ENCODE data around the gene GGTA1. TPM values are rescaled to one million over a fixed set of nuclear protein-coding genes. Genes with fewer than 3 reads are reported as not detected.

GGTA1 gene
- total and polyA plus RNA-seq, 8 donors, result 4.8 to 10.2 (median 7.4) TPM

DNA sequence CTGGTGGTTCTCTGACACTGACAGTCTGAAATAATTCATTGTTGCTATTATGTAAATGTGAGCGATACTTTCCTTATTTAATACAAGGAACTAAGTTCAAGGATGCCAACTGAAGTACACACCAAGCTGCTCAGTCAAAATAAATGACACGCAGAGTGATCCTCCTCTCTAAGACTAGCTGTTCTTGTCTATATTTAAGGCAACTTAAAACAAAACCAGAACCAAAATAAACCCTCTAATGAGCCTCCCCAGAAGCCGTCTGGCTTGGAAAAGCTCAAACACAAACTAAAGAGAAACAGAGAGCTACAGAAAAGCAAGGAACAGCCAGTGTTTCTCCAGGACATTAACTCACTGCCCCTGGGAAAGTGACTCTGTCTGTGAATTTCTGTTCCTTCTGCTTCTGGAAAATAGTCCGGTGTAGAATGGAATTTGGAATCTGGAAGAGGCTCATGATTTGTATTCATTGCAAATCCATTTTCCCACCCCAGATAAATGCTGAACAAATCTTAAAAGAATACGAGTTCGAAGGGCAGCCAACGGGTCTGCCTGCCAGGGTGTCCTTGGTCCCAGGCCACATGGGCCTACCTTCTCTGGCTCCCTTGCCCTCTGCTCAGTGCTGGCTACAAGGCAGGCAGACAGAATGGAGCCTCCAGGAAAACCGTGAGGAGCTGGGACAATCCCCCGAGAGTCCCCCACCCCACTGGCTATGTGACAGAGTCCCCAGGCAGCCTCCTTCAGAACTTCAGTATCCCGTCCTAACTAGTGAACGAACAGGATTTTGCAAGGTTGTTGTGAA, 14.8 kb downstream of the GGTA1 start:
- intact Hi-C loops (cut with DNase I), result no loop called here
- ATAC-seq (no peak), DNase-seq (no peak)
- Histone ChIP-seq H3K27me3 (no peaks in the 10 kb centered on the region), H3K9me3 (no peaks in the 10 kb centered on the region), H3K4me1 (peaks cover 0 to 21% of the 10 kb centered on the region in 2 donors), H3K27ac (peak overlapping the region in 1 of 2 donors; percentile 78), H3K4me3 (no peak overlapping the region), H3K36me3 (no peaks in the 10 kb centered on the region)
- TF ChIP-seq, protein P1, sequence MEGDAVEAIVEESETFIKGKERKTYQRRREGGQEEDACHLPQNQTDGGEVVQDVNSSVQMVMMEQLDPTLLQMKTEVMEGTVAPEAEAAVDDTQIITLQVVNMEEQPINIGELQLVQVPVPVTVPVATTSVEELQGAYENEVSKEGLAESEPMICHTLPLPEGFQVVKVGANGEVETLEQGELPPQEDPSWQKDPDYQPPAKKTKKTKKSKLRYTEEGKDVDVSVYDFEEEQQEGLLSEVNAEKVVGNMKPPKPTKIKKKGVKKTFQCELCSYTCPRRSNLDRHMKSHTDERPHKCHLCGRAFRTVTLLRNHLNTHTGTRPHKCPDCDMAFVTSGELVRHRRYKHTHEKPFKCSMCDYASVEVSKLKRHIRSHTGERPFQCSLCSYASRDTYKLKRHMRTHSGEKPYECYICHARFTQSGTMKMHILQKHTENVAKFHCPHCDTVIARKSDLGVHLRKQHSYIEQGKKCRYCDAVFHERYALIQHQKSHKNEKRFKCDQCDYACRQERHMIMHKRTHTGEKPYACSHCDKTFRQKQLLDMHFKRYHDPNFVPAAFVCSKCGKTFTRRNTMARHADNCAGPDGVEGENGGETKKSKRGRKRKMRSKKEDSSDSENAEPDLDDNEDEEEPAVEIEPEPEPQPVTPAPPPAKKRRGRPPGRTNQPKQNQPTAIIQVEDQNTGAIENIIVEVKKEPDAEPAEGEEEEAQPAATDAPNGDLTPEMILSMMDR (IDR thresholded peaks at IDR 0.05), result no peak

DNA sequence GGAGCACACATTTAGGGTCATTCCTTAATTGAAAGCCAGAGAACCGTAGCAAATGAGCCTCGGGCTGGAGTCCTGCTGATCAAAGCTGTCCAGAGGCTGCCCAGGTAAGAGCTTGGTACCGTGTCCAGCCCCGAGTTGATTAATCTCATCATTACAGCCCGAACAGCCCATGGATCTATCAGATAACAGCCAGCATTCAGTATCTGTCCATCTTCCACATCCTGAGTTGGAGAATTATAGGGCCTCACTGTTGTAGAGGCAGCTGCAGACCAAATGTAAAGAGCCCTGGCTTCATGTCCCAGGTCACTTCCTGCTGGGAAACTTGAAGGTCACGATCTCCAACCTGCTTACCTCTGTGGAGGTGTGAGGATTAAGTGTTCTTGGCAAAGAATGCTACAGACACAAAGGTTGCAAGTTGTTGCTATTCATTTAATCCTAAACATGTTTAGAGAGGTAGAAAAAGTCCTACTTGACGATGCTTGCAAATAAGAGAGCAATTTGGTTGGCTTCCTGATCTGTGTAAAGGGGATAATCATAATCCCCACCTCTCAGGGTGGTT, 16.1 kb downstream of the GGTA1 start:
- no peaks in the 10 kb centered on the region for H3K27me3 ChIP-seq
- TF ChIP-seq, protein P1 (IDR thresholded peaks at IDR 0.05), result no peak
- no peaks in the 10 kb centered on the region for H3K36me3 ChIP-seq
- peaks cover 0 to 21% of the 10 kb centered on the region in 2 donors for H3K4me1 ChIP-seq
- intact Hi-C loops (cut with DNase I), result no loop called here
- ATAC-seq (no peak), DNase-seq (no peak)
- H3K9me3 ChIP-seq, result no peaks in the 10 kb centered on the region
- no peak overlapping the region for H3K4me3 ChIP-seq
- no peak overlapping the region for H3K27ac ChIP-seq

DNA sequence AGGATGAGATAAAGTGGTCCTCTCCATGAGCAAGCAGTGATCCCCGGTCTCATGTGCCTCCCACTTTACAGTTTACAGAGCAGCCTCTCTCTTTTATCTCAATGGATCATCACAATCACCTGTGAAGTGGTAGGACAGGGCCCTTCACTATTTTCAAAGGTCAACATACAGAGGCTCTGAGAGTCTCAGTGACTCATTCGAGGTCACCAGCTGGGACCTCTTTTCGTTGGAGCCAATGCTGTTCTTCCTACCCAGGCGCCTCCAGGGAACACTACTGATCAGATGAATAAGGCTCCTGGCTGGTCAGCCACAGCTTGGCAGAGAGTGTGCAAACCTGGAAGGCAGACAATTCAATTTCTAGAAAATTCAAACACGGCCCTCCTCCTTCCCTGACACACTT, 16.6 kb downstream of the GGTA1 start:
- intact Hi-C loops (cut with DNase I), result no loop called here
- peaks cover 0 to 21% of the 10 kb centered on the region in 2 donors for H3K4me1 ChIP-seq
- no peak overlapping the region for H3K27ac ChIP-seq
- DNase-seq (peak in 1 of 4 donors; percentile 47), ATAC-seq (peak; percentile 79)
- no peaks in the 10 kb centered on the region for H3K9me3 ChIP-seq
- H3K36me3 ChIP-seq, result no peaks in the 10 kb centered on the region
- no peaks in the 10 kb centered on the region for H3K27me3 ChIP-seq
- TF ChIP-seq, protein P1 (IDR thresholded peaks at IDR 0.05), result no peak
- H3K4me3 ChIP-seq, result no peak overlapping the region

DNA sequence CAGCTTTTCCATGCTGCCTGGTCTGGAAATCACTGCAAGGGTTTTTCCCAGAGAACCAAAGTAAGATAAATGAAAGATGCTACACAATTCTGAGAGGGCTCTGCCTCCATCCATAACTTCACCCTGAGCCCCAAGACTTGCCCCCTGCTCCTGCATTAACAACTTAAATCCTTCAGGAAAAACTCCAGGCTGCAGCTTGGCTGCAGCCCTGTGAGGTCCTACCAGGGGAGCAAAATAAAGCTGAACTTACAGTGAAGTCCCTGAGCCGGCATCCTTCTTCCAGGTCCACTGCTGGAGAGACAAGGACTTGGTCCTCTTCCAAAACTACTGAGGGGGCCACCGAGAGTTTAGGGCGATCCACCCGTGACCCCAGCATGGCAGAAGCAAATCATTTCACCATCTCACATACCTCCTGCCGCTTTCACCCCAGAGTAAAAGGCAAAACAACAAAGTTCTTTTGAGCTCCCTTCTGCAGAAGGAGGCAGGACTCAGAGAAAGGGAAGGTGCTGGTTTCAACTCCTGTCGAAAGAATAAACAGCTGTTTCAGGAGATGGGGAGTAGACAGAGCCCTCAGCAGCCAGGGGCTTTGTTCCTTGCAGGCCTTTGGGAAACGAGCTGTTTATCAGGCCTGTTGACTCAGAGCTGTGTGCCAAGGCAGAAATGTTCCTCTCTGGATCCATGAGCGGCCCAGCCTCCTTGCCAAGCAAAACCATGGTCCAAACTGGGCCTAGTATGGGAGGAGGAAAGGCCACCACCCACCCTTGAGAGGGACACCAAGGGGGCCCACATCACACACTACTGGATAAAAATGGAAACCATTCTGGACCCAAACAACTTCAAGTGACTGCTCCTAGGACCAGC, 20.6 kb downstream of the GGTA1 start:
- Histone ChIP-seq H3K27ac (no peak overlapping the region), H3K36me3 (no peaks in the 10 kb centered on the region), H3K4me3 (no peak overlapping the region), H3K27me3 (no peaks in the 10 kb centered on the region), H3K9me3 (no peaks in the 10 kb centered on the region), H3K4me1 (peaks cover 0 to 5% of the 10 kb centered on the region in 2 donors)
- intact Hi-C loops (cut with DNase I), result no loop called here
- no peak for DNase-seq
- peak; percentile 56 for ATAC-seq
- TF ChIP-seq, protein P1 (IDR thresholded peaks at IDR 0.05), result no peak

DNA sequence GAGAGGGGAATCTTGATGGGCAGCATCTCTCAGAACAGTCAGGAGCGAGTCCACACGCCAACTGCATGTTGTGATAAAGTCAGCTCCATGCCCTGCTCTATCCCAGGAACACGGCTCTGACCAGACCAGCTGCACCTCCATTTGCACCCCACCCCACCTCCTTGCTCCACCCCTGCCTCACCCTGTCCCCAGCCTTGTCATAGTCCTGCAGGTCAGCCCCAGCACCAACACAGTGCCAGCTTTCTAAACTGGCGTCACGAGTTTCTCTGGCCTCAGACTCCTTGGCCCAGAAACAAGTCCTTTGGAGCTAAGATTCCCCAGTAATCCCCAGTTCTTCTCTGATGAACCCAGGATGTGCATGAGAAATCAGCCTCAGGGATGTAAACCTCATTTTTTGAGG, 23.5 kb downstream of the GGTA1 start:
- no peak for ATAC-seq

More for the DNA sequence above, 23.5 kb downstream of the GGTA1 start:
- Histone ChIP-seq H3K9me3 (no peaks in the 10 kb centered on the region), H3K27ac (no peak overlapping the region), H3K27me3 (no peaks in the 10 kb centered on the region), H3K4me3 (no peak overlapping the region), H3K4me1 (no peaks in the 10 kb centered on the region), H3K36me3 (no peaks in the 10 kb centered on the region)
- TF ChIP-seq, protein P1 (IDR thresholded peaks at IDR 0.05), result no peak
- intact Hi-C loops (cut with DNase I), result no loop called here
- DNase-seq, result no peak

Measured in left lung (tissue), 10 donors.